ENCODE measurements around the gene ZSCAN16. TPM values are rescaled to one million over a fixed set of nuclear protein-coding genes. Genes with fewer than 3 reads are reported as not detected.

ZSCAN16 gene
- total RNA-seq, 1 experiment from 2014 or later, result 4.8 TPM

DNA sequence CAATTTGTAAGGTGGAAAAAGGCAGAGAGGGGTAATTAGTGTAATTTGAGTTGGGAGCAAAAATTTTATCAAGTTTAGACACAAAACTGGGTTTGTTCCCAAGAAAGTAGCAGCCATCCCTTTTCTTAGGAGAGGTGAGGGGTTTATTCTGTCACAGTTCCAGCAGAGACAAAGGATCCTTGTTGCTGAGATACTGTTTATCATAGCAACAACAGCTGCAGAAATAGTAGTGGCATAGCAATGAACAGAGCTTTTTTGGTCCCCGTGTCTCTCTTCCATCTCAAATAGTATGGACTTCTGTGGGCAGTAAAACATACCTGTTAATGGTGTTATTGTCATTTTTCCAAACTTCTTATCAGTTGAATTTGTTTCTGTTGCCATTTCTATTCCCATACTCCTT is 41.2 kb downstream of the ZSCAN16 start:
- Histone ChIP-seq H3K79me2 (ENCODE audit: low read length) (peaks cover 6% of the 10 kb centered on the region; the same call in 1 of the 2 replicates), H3K27me3 (ENCODE audit: low read length) (no peaks in the 10 kb centered on the region), H4K20me1 (ENCODE audit: insufficient read depth, low read depth, low read length) (no peaks in the 10 kb centered on the region)

DNA sequence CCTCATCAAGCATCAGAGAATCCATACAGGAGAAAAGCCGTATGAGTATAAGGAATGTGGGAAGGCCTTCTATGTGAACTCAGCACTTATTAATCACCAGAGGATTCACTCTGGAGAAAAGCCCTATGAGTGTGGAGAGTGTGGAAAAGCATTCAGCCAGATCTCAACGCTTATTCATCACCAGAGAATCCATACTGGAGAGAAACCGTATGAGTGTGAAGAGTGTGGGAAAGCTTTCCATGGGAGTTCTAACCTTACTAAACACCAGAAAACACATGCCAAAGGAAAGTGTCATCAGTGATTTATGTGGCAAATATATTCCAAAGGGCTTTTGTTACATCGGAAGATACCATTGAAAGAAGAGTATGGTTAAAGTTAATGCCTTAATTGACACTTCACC is 42.7 kb downstream of the ZSCAN16 start:
- Histone ChIP-seq H3K36me3 (ENCODE audit: insufficient read depth, low read length) (peaks cover 7% of the 10 kb centered on the region), H3K27me3 (ENCODE audit: low read length) (no peaks in the 10 kb centered on the region), H3K4me2 (ENCODE audit: low read depth, low read length, poor library complexity, severe bottlenecking) (no peak overlapping the region), H3K27ac (ENCODE audit: low read length) (no peak overlapping the region), H2AFZ (ENCODE audit: low read length) (no peak overlapping the region), H3K4me3 (ENCODE audit: low read length) (no peak overlapping the region), H3K79me2 (ENCODE audit: low read length) (peaks cover 6% of the 10 kb centered on the region; the same call in 1 of the 2 replicates), H3K4me1 (ENCODE audit: low read length) (peaks cover 9% of the 10 kb centered on the region), H3K9me3 (ENCODE audit: low read length) (no peaks in the 10 kb centered on the region), H3K9ac (ENCODE audit: low read length) (no peak overlapping the region), H4K20me1 (ENCODE audit: insufficient read depth, low read depth, low read length) (no peaks in the 10 kb centered on the region), H3K9me2 (replicated peaks; ENCODE audit: insufficient read depth, low read length) (no peaks in the 10 kb centered on the region)
- DNase-seq, result no peak

More for the DNA sequence above, 41.2 kb downstream of the ZSCAN16 start:
- Histone ChIP-seq H3K4me1 (ENCODE audit: low read length) (peaks cover 14% of the 10 kb centered on the region), H3K27ac (ENCODE audit: low read length) (no peak overlapping the region), H3K4me3 (ENCODE audit: low read length) (no peak overlapping the region), H3K9me2 (replicated peaks; ENCODE audit: insufficient read depth, low read length) (no peaks in the 10 kb centered on the region), H3K9me3 (ENCODE audit: low read length) (no peaks in the 10 kb centered on the region), H2AFZ (ENCODE audit: low read length) (no peak overlapping the region), H3K9ac (ENCODE audit: low read length) (no peak overlapping the region), H3K4me2 (ENCODE audit: low read depth, low read length, poor library complexity, severe bottlenecking) (no peak overlapping the region), H3K36me3 (ENCODE audit: insufficient read depth, low read length) (peaks cover 7% of the 10 kb centered on the region)
- DNase-seq, result no peak

DNA sequence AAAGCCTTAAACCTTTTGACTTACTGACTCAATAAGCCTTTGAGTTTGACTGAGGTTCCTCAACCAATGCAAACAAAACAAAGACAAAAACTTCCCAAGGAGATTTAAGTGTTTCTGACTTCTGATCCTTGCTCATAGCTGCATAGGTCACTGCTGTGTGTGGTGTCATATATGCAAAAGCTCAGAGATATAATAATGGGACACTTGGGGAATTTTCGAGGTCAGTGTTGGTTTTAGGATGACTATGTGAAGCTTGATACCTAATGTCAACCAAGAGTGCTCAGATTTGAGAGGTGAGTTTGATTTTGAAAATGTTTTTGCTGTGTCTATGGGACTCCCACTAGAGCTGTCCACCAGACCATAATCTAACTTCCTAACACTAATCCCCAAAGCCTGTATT is 43.5 kb downstream of the ZSCAN16 start:
- peaks cover 7% of the 10 kb centered on the region for H3K36me3 ChIP-seq (ENCODE audit: insufficient read depth, low read length)
- no peak for DNase-seq
- no peaks in the 10 kb centered on the region for H4K20me1 ChIP-seq (ENCODE audit: insufficient read depth, low read depth, low read length)
- no peak overlapping the region for H2AFZ ChIP-seq (ENCODE audit: low read length)
- H3K27ac ChIP-seq (ENCODE audit: low read length), result no peak overlapping the region
- no peak overlapping the region for H3K4me3 ChIP-seq (ENCODE audit: low read length)
- no peak overlapping the region for H3K4me2 ChIP-seq (ENCODE audit: low read depth, low read length, poor library complexity, severe bottlenecking)
- peaks cover under 1% of the 10 kb centered on the region; the same call in 1 of the 2 replicates for H3K4me1 ChIP-seq (ENCODE audit: low read length)
- no peaks in the 10 kb centered on the region for H3K27me3 ChIP-seq (ENCODE audit: low read length)
- H3K9me3 ChIP-seq (ENCODE audit: low read length), result no peaks in the 10 kb centered on the region
- no peaks in the 10 kb centered on the region for H3K9me2 ChIP-seq (replicated peaks; ENCODE audit: insufficient read depth, low read length)
- no peaks in the 10 kb centered on the region for H3K79me2 ChIP-seq (ENCODE audit: low read length)
- H3K9ac ChIP-seq (ENCODE audit: low read length), result no peak overlapping the region

DNA sequence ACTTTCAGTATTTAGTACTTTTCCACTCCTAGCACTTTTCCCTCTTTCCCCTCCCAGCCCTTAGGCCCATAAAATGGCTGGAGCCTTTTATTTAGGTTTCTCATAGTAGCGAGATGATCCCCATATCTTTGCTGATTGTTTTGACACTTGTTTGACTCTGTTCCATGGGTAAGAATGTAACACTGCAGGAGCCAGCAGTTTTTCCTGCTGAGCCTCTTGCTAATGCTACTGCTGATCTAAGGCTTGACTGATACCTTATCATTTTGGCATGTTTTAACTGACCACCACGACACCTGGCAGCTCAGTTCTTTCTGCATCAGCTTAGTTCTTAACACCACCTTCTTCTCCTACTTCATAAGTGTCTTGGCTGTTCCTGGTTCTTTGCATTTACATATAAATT is 46.9 kb downstream of the ZSCAN16 start:
- DNase-seq, result no peak
- no peak overlapping the region for H2AFZ ChIP-seq (ENCODE audit: low read length)
- H3K79me2 ChIP-seq (ENCODE audit: low read length), result no peaks in the 10 kb centered on the region
- no peaks in the 10 kb centered on the region for H3K9me3 ChIP-seq (ENCODE audit: low read length)
- no peak overlapping the region for H3K27ac ChIP-seq (ENCODE audit: low read length)
- H3K9me2 ChIP-seq (replicated peaks; ENCODE audit: insufficient read depth, low read length), result no peaks in the 10 kb centered on the region
- no peak overlapping the region for H3K4me3 ChIP-seq (ENCODE audit: low read length)
- H3K27me3 ChIP-seq (ENCODE audit: low read length), result no peaks in the 10 kb centered on the region
- no peaks in the 10 kb centered on the region for H3K4me1 ChIP-seq (ENCODE audit: low read length)
- no peak overlapping the region for H3K4me2 ChIP-seq (ENCODE audit: low read depth, low read length, poor library complexity, severe bottlenecking)
- H3K9ac ChIP-seq (ENCODE audit: low read length), result no peak overlapping the region
- peaks cover 7% of the 10 kb centered on the region for H3K36me3 ChIP-seq (ENCODE audit: insufficient read depth, low read length)
- H4K20me1 ChIP-seq (ENCODE audit: insufficient read depth, low read depth, low read length), result no peaks in the 10 kb centered on the region

DNA sequence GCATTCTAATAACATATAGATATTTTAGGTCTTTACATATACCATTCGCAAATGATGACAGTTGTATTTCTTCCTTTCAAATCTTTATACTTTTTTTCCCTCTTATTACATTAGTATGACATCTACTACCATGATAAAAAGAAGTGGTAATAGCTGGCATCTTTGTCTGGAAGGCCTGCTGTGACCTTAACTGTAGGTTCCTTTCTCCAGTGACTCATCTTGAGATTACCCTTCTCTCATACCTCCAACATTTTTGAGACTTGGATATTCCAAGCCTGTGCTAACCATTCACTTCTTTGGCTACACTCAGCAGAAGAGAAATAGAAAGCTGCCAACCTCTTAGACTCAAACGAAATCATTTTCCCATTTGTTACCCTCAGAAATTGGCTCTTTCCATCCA is 47.6 kb downstream of the ZSCAN16 start:
- H4K20me1 ChIP-seq (ENCODE audit: insufficient read depth, low read depth, low read length), result no peaks in the 10 kb centered on the region
- H3K9me2 ChIP-seq (replicated peaks; ENCODE audit: insufficient read depth, low read length), result no peaks in the 10 kb centered on the region
- H3K9ac ChIP-seq (ENCODE audit: low read length), result no peak overlapping the region
- H3K36me3 ChIP-seq (ENCODE audit: insufficient read depth, low read length), result peaks cover 7% of the 10 kb centered on the region
- H3K4me1 ChIP-seq (ENCODE audit: low read length), result no peaks in the 10 kb centered on the region
- no peak overlapping the region for H3K4me2 ChIP-seq (ENCODE audit: low read depth, low read length, poor library complexity, severe bottlenecking)
- no peak for DNase-seq
- no peaks in the 10 kb centered on the region for H3K27me3 ChIP-seq (ENCODE audit: low read length)
- H3K27ac ChIP-seq (ENCODE audit: low read length), result no peak overlapping the region
- H3K79me2 ChIP-seq (ENCODE audit: low read length), result no peaks in the 10 kb centered on the region
- H3K4me3 ChIP-seq (ENCODE audit: low read length), result no peak overlapping the region
- no peaks in the 10 kb centered on the region for H3K9me3 ChIP-seq (ENCODE audit: low read length)
- H2AFZ ChIP-seq (ENCODE audit: low read length), result no peak overlapping the region

DNA sequence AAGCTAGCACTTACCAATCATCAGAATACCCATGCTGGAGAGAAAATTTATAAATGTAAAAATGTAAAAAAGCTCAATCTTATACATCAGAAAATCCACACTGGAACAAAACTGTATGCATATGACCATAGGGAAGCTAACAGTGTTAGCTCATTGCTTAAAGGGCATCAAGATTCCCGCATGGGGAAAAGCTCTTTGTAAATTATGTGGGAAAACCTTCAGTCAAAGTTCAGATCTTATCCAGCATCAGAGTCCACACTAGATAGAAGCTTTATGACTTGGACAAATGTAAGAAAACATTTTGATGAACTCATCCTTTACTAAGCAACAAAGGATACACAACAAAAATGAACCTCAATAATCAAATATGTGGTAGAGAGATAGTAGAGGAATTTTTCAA is 52.0 kb downstream of the ZSCAN16 start:
- Histone ChIP-seq H3K4me3 (ENCODE audit: low read length) (no peak overlapping the region), H2AFZ (ENCODE audit: low read length) (no peak overlapping the region), H3K36me3 (ENCODE audit: insufficient read depth, low read length) (no peaks in the 10 kb centered on the region), H3K4me2 (ENCODE audit: low read depth, low read length, poor library complexity, severe bottlenecking) (no peak overlapping the region), H3K79me2 (ENCODE audit: low read length) (no peaks in the 10 kb centered on the region), H4K20me1 (ENCODE audit: insufficient read depth, low read depth, low read length) (no peaks in the 10 kb centered on the region), H3K9ac (ENCODE audit: low read length) (no peak overlapping the region), H3K9me3 (ENCODE audit: low read length) (no peaks in the 10 kb centered on the region), H3K9me2 (replicated peaks; ENCODE audit: insufficient read depth, low read length) (no peaks in the 10 kb centered on the region), H3K27me3 (ENCODE audit: low read length) (no peaks in the 10 kb centered on the region), H3K27ac (ENCODE audit: low read length) (no peak overlapping the region), H3K4me1 (ENCODE audit: low read length) (peaks cover 14% of the 10 kb centered on the region)
- DNase-seq, result no peak

Other genes with a start within 250 kb of the ZSCAN16 start
- gene OR2B2, start 212.2 kb upstream of the ZSCAN16 start, total RNA-seq (2014; rRNA removed; shearing (Covaris generic); ENCODE audit: low replicate concordance), result not detected in 2 replicates
- not detected in 2 replicates for gene OR2B6, start 167.4 kb upstream of the ZSCAN16 start, total RNA-seq (2014; rRNA removed; shearing (Covaris generic); ENCODE audit: low replicate concordance)
- gene ZNF165, start 44.0 kb upstream of the ZSCAN16 start, total RNA-seq (2014; rRNA removed; shearing (Covaris generic); ENCODE audit: low replicate concordance), result 0.26 and 1.6 TPM in 2 replicates
- 30.0 and 48.9 TPM in 2 replicates for gene ZKSCAN8, start 17.3 kb downstream of the ZSCAN16 start, total RNA-seq (2014; rRNA removed; shearing (Covaris generic); ENCODE audit: low replicate concordance)
- 18.9 and 35.1 TPM in 2 replicates for gene ZSCAN9, start 100.7 kb downstream of the ZSCAN16 start, total RNA-seq (2014; rRNA removed; shearing (Covaris generic); ENCODE audit: low replicate concordance)
- gene ZKSCAN4, start 127.7 kb downstream of the ZSCAN16 start, total RNA-seq (2014; rRNA removed; shearing (Covaris generic); ENCODE audit: low replicate concordance), result 6.1 and 12.4 TPM in 2 replicates
- gene NKAPL, start 134.7 kb downstream of the ZSCAN16 start, total RNA-seq (2014; rRNA removed; shearing (Covaris generic); ENCODE audit: low replicate concordance), result 0.11 TPM in 1 of 2 replicates, not detected in the other
- 16.8 and 19.2 TPM in 2 replicates for gene ZSCAN26, start 142.5 kb downstream of the ZSCAN16 start, total RNA-seq (2014; rRNA removed; shearing (Covaris generic); ENCODE audit: low replicate concordance)
- 8.2 and 9.7 TPM in 2 replicates for gene PGBD1, start 157.0 kb downstream of the ZSCAN16 start, total RNA-seq (2014; rRNA removed; shearing (Covaris generic); ENCODE audit: low replicate concordance)
- gene ZSCAN31, start 211.5 kb downstream of the ZSCAN16 start, total RNA-seq (2014; rRNA removed; shearing (Covaris generic); ENCODE audit: low replicate concordance), result 4.0 and 4.2 TPM in 2 replicates
- 4.5 and 5.1 TPM in 2 replicates for gene ZKSCAN3, start 225.3 kb downstream of the ZSCAN16 start, total RNA-seq (2014; rRNA removed; shearing (Covaris generic); ENCODE audit: low replicate concordance)

Measured in Karpas-422 (cell line).